ENCODE results near the gene GNG12.

GRCh38 chr1:67874501-67875111, 41.3 kb upstream of the GNG12 start:
- TF ChIP-seq, protein P1, sequence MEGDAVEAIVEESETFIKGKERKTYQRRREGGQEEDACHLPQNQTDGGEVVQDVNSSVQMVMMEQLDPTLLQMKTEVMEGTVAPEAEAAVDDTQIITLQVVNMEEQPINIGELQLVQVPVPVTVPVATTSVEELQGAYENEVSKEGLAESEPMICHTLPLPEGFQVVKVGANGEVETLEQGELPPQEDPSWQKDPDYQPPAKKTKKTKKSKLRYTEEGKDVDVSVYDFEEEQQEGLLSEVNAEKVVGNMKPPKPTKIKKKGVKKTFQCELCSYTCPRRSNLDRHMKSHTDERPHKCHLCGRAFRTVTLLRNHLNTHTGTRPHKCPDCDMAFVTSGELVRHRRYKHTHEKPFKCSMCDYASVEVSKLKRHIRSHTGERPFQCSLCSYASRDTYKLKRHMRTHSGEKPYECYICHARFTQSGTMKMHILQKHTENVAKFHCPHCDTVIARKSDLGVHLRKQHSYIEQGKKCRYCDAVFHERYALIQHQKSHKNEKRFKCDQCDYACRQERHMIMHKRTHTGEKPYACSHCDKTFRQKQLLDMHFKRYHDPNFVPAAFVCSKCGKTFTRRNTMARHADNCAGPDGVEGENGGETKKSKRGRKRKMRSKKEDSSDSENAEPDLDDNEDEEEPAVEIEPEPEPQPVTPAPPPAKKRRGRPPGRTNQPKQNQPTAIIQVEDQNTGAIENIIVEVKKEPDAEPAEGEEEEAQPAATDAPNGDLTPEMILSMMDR (IDR thresholded peaks at IDR 0.05), result no peak
- no peak for TF ChIP-seq POLR2AphosphoS5 (IDR thresholded peaks at IDR 0.05)
- no peak for TF ChIP-seq POLR2A (IDR thresholded peaks at IDR 0.05)
- TF ChIP-seq EP300 (IDR thresholded peaks at IDR 0.05), result no peak

Measured in stomach (tissue), 4 donors.